ENCODE data around the gene SELENOF.
"Not testable (repeated sequence)": the region's sequence is repeated elsewhere in the genome, so short reads cannot be mapped to it uniquely, and the experiment has no call there.

SELENOF gene

GRCh38 chr1:86868477-86868876 lies 45.4 kb downstream of the SELENOF start:
- no peak for DNase-seq (ENCODE audit: extremely low read depth, low read depth)
- no peak for TF ChIP-seq CTCF (IDR thresholded peaks at IDR 0.05; ENCODE audit: low read depth, low read length)

- not testable (repeated sequence) for DNase-seq (ENCODE audit: extremely low read depth, low read depth)
Measured at GRCh38 chr1:86867278-86867677, 46.6 kb downstream of the SELENOF start.

GRCh38 chr1:86866665-86867064 lies 47.3 kb downstream of the SELENOF start:
- no peak for TF ChIP-seq CTCF (IDR thresholded peaks at IDR 0.05; ENCODE audit: low read depth, low read length)
- DNase-seq (ENCODE audit: extremely low read depth, low read depth) = peak; percentile 18

GRCh38 chr1:86865973-86866637 lies 47.8 kb downstream of the SELENOF start:
- TF ChIP-seq CTCF (IDR thresholded peaks at IDR 0.05; ENCODE audit: low read depth, low read length) = no peak
- DNase-seq (ENCODE audit: extremely low read depth, low read depth) = no peak

- TF ChIP-seq CTCF (IDR thresholded peaks at IDR 0.05; ENCODE audit: low read depth, low read length) = no peak
- no peak for DNase-seq (ENCODE audit: extremely low read depth, low read depth)
Measured at GRCh38 chr1:86862920-86863319, 51.0 kb downstream of the SELENOF start.

- no peak for DNase-seq (ENCODE audit: extremely low read depth, low read depth)
- TF ChIP-seq CTCF (IDR thresholded peaks at IDR 0.05; ENCODE audit: low read depth, low read length) = no peak
Measured at GRCh38 chr1:86861424-86861823, 52.5 kb downstream of the SELENOF start.

- no peak for TF ChIP-seq CTCF (IDR thresholded peaks at IDR 0.05; ENCODE audit: low read depth, low read length)
Measured at GRCh38 chr1:86860424-86860823, 53.5 kb downstream of the SELENOF start.

GRCh38 chr1:86860020-86860419 lies 53.9 kb downstream of the SELENOF start:
- DNase-seq (ENCODE audit: extremely low read depth, low read depth) = no peak
- no peak for TF ChIP-seq CTCF (IDR thresholded peaks at IDR 0.05; ENCODE audit: low read depth, low read length)

More at GRCh38 chr1:86860424-86860823, 53.5 kb downstream of the SELENOF start:
- no peak for DNase-seq (ENCODE audit: extremely low read depth, low read depth)
